ENCODE data around the gene ZNF365.

GRCh38 chr10:62327885-62328284 is 46.3 kb upstream of the ZNF365 start:
- no peak for TF ChIP-seq SIN3A (IDR thresholded peaks at IDR 0.05; ENCODE audit: borderline replicate concordance, insufficient read depth, low read length)
- TF ChIP-seq, protein P1, sequence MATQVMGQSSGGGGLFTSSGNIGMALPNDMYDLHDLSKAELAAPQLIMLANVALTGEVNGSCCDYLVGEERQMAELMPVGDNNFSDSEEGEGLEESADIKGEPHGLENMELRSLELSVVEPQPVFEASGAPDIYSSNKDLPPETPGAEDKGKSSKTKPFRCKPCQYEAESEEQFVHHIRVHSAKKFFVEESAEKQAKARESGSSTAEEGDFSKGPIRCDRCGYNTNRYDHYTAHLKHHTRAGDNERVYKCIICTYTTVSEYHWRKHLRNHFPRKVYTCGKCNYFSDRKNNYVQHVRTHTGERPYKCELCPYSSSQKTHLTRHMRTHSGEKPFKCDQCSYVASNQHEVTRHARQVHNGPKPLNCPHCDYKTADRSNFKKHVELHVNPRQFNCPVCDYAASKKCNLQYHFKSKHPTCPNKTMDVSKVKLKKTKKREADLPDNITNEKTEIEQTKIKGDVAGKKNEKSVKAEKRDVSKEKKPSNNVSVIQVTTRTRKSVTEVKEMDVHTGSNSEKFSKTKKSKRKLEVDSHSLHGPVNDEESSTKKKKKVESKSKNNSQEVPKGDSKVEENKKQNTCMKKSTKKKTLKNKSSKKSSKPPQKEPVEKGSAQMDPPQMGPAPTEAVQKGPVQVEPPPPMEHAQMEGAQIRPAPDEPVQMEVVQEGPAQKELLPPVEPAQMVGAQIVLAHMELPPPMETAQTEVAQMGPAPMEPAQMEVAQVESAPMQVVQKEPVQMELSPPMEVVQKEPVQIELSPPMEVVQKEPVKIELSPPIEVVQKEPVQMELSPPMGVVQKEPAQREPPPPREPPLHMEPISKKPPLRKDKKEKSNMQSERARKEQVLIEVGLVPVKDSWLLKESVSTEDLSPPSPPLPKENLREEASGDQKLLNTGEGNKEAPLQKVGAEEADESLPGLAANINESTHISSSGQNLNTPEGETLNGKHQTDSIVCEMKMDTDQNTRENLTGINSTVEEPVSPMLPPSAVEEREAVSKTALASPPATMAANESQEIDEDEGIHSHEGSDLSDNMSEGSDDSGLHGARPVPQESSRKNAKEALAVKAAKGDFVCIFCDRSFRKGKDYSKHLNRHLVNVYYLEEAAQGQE (IDR thresholded peaks at IDR 0.05; ENCODE audit: insufficient read depth in 1 of 2, low read depth in 2 of 2, low read length in 2 of 2), result no peak
- no peak for TF ChIP-seq TAF1 (IDR thresholded peaks at IDR 0.05; ENCODE audit: borderline replicate concordance, insufficient read depth, low read length)
- TF ChIP-seq POLR2AphosphoS5 (IDR thresholded peaks at IDR 0.05; ENCODE audit: low read depth, low read length), result no peak
